Fibroblast of the conjunctiva (primary cell): ENCODE results near the gene ACBD5.
"Not testable (repeated sequence)": the region's sequence is repeated elsewhere in the genome, so short reads cannot be mapped to it uniquely, and the experiment has no call there.

Experiments
- DNase-seq: peaks from one replicate; pipeline ENCODE4 v3.0.0-alpha.2; 2010; ENCODE audit warnings: low read depth

Gene ACBD5, protein sequence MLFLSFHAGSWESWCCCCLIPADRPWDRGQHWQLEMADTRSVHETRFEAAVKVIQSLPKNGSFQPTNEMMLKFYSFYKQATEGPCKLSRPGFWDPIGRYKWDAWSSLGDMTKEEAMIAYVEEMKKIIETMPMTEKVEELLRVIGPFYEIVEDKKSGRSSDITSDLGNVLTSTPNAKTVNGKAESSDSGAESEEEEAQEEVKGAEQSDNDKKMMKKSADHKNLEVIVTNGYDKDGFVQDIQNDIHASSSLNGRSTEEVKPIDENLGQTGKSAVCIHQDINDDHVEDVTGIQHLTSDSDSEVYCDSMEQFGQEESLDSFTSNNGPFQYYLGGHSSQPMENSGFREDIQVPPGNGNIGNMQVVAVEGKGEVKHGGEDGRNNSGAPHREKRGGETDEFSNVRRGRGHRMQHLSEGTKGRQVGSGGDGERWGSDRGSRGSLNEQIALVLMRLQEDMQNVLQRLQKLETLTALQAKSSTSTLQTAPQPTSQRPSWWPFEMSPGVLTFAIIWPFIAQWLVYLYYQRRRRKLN

DNA sequence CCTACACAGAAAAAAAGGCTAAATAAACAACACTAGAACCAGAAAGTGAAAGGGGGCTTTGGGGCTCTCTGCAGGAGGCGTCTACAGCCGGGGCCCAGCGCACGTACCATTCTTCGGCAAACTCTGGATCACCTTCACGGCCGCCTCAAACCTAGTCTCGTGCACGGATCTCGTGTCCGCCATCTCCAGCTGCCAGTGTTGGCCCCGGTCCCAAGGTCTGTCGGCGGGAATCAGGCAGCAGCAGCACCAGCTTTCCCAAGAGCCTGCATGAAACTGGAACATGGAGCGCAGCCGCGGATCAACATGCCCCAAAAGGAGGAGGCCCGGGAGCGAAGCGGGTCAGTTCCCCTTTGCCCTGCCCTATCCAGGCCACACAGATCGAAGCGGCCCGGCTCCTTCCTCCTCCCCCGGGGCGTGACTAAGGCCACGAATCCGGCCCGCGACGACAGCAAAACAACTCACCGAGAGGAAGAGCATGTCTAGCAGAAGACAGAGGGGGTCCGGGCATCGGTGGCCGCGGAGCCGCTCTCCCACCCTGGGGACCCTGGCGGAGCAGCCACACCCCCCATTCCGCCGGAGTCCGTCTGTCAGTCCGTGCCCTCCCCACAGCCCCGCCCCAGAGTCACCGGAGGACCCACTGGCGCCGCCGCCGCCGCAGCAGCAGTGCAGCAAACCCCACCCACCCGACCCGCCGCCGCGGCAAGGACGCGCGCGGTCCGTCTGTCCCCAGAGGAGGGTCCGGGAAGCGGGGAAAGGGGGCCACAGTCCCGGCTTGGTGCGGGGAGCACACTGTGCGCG lies at the start of gene ACBD5:
Gene ACBD5 (minus strand): TSS at position 586 of the 798 bp plus-strand sequence. CDS start 109 bp downstream, at position 477.
- peak; percentile 75 for DNase-seq

DNA sequence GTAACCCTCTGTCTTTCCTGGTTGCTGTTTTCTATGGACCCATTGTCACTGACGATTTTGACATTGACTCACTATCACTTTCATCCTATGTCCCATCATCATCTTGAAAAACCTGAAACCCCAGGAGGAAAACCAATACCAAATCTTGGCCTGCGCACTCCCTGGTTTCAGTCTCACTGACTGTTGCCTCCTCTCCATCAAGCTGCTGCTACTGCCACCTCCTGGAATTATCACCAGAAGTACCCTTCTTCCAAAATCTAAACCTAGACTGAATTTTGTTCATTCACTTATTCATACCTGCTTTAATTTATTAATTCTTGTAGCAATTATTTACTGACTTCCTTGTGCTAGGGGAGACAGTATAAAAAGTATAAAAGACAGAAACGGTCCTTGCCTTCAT lies 44.5 kb upstream of the ACBD5 start:
- DNase-seq = peak; percentile 0

DNA sequence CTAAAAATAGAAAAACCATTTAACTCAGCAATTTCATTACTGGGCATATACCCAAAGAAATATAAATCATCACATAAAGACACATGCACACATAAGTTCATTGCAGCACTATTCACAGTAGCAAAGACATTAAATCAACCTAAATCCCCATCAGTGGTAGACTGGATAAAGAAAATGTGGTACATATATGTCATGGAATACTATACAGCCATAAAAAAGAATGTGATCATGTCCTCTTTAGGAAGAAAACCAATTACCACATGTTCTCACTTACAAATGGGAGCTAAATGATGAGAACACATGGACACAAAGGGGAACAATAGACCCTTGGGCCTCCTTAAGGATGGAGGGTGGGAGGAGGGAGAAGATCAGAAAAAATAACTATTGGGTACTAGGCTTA lies 36.0 kb upstream of the ACBD5 start:
- DNase-seq = no peak

DNA sequence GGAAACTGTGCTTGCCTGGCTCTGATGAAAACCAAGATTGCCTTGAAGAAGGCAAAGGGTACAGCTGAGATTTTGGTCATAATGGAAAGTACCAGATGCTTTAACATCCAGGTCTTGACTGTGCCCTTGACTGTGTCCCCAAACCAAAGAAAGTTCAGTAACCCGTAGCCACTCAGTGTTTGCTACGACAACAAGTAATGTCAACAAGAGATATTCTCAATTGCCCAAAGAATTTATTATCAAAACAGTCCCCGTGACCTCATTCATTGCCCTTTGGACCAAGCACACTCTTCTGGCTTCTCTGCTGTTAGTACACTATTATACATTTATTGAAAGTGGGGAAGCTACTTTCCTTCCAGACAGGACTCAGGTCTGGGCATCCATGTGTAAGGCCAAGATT lies 25.4 kb upstream of the ACBD5 start:
- DNase-seq = not testable (repeated sequence)

DNA sequence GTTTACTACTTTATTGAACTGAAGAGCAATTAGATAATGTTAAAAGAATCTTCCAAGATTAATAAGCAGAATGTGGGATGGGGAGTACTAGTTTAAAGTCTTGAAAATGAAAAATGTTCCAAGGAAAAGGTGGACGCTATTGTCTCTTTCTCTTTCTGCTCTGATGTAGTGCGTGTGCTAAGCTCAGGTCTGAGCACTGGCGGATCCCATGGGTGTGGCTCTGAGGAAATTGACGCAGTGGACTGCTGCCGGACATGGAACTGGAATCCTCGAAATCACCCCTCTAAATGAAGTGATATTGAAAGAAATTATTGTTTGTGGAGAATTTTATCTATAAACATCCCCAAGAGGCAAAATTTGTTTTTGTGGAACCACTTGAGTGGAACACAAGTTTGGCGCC lies 22.2 kb upstream of the ACBD5 start:
- DNase-seq = not testable (repeated sequence)

DNA sequence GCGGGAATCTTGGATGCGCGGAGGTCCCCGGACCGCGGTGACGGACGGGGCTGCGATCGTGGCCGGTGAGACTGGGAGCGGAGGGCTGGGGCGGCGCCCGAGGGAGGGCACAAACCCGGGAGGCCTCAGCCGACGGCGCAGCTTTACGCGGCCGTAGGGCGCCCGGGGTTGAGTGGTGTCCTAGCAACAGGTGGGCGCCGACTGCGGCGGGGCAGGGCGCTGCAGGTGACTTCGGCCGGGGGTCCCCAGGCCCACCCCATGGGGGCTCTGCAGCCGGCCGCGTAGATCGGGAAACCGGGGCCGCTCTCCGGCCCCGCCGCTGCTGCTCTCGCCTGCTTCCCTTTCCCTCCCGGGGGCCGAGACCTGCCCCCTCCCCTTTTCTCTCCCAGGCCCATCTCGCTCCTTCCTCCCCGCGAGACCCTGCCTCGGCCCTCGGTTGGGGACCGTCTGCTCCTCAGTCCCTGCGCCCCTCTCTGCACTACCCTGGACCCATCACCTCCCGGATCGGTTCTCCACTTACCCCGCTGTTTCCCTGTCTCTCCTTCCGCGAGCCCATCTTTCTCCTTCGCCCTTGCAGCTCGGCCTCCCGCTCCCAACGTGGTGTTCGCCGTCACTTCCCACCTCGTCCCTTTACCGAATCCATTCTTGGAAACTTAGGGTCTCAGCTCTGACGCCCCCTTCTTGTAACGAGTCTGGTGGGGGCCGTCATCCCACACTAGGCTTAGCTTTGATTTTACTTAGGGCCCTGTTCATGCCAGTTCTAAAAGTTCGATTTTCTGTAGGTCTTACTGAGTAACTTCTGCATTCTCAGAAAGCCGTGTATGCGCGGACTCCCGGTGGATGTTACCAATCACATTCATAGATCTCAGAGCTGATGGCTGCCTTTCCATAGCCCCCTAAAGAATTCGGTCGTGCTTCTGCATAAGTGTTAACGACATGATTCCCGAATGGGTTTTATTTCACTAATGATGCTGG lies 18.5 kb upstream of the ACBD5 start:
- DNase-seq = no peak

DNA sequence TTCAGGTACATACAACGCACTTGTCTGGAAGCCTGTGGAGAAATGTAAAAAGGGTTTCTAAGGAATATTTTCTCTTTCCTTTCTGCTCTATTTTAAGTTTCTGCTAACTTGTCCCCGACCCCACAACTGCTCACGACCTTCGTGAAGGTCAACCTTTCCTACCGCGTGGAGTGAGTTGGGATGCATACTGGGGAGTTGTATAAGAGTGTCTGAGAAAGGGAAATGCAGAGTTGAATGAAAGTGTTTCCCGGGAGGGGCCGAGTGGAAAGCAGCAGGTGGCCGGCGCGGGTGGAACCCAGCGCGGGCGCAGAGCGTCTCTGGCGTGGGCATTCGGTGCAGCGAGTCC lies 17.9 kb upstream of the ACBD5 start:
- no peak for DNase-seq

DNA sequence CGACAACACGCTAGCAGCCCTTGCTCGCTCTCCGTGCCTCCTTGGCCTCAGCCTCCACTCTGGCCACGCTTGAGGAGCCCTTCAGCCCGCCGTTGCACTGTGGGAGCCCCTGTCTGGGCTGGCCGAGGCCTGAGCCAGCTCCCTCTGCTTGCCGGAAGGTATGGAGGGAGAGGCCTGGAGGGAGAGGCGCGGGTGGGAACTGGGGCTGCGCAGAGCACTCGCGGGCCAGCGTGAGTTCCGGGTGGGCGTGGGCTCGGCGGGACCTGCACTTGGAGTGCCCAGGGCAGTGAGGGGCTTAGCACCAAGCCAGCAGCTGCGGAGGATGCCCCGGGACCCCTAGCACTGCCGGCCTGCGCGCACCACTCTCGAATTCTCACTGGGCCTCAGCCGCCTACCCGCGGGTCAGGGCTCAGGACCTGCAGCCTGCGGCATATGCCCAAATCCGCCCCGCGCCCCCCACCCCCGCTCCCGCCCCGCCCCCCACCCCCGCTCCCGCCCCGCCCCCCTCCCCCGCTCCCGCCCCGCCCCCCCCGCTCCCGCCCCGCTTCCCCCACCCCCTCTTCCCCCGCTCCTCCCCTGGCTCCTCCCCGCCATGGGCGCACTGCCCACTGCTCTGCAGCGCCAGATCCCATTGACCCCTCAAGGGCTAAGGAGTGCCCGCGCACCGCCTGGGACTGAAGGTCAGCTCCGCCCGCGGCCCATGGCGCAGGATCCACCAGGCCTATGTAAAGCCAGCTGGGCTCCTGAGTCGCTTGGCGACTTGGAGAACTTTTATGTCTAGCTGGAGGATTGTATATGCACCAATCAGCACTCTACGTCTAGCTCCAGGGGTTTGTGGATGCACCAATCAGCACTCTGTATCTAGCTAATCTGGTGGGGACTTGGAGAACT lies 15.9 kb upstream of the ACBD5 start:
- DNase-seq = no peak

DNA sequence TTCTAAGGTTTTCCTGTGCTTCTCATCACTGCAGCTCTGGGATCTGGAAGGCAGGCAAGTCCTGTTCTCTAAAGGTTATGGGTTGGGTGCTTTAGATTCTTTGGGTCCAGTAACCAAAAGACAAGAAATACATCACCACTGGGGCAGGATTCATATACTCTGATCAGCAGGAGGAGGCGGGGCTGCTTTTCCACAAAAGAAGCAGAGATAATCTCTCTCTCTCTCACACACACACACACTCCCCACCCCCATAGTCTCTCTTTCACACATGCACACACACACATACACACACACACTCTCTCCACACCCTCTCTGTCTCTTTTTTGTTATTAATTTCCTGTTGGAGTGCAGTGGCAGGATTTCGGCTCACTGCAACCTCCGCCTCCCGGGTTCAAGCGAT lies 13.0 kb upstream of the ACBD5 start:
- no peak for DNase-seq

DNA sequence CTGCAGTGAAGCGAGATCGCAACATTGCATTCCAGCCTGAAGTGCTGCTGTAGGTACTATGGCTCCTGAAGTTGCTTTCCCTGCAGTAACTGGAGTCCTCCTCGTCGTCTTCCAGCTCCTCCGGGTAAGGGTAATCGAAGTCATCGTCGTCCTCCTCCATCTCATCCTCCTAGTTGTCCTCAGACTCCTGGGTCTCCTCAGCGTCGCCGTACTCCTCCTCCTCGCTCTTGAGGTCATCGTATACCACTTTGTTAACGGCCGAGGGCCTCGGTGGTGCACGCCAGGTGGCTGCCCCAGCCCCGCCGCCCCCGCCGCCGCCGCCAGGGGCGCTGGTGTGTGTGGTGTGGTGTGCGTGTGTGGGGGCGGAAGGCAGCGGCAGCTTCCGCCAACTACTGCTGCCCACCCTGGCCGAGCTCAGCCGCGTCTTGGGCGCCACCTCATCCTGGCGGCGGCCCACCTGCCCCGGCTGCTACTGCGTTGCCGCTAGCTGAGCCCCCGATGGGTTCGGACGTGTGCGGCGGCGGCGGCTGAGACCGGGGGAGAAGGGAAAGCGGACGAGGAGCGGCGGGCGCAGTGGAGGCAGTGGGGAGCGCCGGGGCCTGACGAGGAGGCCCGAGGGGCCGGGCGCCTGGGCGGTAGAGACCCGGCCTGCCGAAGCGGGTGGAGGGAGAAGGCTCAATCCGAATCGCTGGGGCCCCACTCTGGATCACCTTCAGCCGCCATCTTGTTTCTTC lies 11.8 kb upstream of the ACBD5 start:
- DNase-seq = peak; percentile 30

DNA sequence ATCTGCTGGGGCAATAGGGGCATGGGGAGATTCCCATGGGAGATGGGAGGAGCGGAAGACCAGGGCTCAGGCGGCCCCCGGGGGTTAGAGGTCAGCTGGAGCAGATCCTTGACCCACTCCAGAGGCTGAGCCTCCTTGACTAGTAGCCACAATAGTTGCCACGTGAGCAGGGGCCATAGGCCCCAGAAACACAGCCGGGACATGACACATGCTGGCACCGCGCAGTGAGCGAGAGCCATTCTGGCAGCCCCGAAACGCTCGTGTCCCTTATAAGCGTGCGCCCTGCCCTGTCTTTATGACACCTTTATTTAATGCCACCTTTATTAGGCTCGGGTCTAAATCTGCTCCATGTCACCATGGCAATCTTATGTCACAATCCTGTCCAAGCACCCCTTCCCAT lies 11.0 kb upstream of the ACBD5 start:
- DNase-seq = no peak

DNA sequence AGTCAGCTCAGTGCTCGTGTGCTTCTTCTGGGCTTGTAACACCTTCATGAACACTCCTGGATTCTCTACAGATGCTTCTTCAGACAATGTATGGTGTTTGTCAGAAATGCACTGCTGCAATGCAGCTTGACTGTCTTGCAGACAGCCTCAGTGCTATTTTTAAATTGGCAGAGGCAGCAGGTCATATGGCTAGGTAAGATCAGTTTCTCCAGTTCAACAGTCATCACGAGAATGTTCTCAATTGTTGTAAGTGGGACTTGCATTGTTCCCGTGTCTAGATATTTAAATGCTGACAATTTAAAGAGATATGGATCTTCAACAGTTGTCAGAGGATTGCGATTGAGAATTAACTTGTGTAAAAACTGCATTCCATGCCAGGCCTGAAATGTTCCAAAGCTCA lies 7.6 kb upstream of the ACBD5 start:
- DNase-seq = no peak

DNA sequence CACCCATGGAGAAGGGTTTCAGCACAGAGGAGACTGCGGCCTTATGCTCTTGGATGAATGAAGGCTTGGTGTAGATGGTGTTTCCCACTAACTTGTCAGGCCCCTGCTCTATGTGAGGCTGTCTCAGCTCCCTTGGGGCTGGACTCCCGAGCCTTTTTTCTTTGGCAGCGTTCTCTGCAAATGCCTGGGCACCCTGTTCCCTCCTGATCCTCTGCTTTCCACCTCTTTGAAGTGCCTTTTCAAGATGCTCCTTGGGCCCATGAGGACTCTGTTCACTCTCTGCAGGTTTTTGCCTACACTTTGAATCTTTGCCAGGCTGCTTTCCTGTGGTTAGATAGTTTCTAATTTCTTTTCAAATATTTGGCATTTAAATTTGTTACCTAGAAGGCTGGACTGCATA lies 6.8 kb upstream of the ACBD5 start:
- DNase-seq = no peak

DNA sequence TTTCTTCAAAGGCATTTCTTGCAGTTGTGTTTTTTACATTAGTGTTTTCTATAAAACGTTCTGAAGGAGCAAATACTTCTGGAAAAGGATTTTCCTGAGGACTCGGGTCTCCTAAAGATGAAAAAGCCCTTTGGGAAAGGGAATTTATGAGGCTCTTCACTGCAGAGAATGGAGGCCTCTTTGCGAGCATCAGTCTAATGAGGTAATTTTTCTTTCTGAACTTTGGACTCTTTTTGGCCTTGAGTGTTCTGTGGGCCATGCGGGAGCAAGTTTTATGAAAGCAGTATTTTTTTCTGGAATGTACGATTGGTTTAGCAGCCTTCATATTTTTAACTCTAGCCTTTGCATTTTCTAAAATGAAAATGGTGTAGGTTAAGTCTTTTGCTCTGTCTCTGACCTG lies 6.4 kb upstream of the ACBD5 start:
- no peak for DNase-seq

DNA sequence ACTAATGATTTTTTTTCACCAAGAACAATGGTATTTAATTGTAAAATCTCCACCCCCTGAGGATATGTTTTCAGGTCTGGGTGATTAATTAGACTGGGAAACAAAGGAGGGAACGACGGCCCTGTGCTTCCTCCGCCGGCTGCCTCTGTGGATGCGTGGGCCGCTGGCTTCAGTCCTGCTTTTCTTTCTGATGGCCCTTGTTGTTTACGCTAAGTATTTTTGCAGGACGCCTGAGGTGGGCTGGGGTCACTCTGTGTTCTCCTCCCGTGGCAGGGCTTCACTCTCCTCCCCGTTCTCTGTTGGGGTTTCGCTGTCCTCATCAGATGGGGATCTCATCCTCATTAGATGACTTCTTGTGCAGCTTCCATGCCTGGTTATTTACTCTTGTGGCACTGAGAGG lies 5.2 kb upstream of the ACBD5 start:
- DNase-seq = no peak

DNA sequence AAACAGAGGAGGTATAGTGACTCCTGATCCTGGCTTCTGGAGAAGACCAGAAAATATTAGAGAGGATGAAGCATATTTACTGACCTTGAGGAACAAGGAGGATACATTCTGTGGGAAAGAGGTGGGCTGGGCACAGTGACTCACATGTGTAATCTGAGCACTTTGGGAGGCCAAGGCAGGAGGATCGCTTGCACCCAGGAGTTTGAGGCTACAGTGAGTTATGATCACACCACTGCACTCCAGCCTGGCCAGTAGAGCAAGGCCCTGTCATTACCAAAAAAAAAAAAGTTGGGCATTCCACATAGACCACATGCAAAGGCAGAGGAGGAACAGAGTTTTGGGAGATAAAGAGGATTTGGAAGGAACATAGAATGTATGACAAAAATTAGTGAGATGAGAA lies 4.4 kb upstream of the ACBD5 start:
- no peak for DNase-seq

DNA sequence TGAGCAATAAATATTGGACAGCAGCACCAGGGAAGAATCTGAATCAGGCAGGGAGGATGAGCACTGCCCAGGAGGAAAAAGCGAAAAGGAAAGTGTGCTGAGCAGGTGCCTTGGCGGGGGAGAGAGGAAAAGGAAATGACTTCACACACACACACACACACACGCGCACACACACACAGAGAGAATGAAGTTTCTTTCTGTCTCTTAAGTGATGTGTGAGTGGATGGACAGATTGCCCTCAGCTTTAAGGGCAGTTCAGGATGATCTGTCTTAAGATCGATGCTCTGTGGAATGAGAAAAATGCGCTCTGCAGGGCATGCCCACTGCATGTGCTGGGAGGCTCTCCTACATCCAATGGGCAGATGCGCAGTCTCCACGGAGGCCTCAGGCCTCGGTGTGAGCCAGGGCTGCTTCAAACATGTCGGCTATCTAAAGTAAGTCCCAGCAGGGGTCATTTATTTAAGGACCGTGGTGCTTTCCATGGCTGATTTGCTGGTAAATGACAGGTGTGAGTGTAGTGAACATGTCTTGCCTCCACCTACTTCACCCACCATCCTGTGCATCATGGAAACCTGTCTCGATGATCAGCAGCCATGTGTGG lies 2.5 kb upstream of the ACBD5 start:
- peak; percentile 61 for DNase-seq

DNA sequence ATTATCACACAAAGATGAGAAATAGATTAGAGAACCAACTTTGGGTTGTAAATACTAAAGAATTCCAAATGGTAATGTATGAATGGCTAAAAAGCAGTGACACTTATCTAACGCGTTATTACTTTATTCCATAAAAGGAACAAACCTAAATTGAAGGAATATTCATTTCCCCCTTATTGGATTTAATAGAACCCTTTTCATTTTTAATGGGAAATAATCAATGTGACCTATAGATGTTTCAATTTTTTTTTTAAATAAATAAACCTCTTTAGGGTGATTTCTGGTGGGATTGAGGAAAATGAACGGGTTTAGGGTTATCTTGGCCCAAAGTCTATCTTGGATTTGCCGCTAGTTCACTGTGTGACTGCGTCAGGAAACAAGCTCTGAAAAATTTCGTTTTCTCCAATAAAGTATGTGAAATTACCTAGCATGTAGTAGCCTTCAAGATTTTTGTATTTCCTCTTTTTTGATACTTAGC lies 1.9 kb upstream of the ACBD5 start:
- DNase-seq = no peak

DNA sequence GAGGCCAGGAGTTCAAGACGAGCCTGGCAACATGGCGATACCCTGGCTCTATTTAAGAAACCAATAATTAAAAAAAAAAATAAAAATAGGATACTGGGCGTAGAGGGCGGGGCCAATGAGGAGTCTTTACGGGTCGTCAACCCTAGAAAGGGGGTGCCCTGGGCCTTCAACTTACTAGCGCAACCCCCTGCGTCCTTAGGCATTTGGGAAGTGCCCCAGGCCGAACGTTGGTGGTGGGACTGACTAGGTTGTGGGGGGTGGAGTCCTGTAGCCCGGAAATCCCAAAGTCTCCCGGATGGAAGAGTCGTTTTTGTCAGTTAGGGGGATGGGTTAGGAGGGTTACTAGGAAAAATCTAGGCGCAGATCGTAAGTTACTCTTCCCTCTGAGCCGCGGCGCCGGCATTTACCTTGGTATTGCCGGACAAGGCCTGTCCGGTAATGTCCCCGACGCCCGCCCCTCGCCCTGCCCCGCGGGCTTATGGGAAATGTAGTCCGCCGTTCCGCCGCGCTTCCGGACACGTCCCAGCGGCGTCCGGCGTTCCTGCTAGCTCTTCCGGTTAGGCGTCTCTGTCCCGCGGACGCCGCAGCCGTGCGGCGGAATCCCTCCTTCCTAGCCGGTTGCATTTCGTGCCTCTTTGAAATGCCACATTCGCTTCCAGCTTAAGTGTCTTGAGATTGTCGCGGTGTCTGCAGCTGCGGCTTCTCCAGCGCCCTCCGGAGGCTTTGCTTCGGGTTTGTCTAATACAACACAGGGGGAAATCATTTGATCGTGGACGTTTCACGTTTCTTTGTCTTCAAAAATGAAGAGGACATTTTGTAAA lies 1.3 kb upstream of the ACBD5 start:
- DNase-seq = peak; percentile 89
